K562 (cell line): ENCODE results near the gene SMCHD1. TPM values are rescaled to one million over a fixed set of nuclear protein-coding genes. Genes with fewer than 3 reads are reported as not detected.

Experiments
- DEAF1 ChIP-seq: fragments of 450-650 bp; formaldehyde crosslinking; IDR thresholded peaks from 2 replicates; pipeline ENCODE4 v1.4.0; 2020; ENCODE audit warnings: mild to moderate bottlenecking, moderate library complexity
- HIVEP1 ChIP-seq: fragments of 250-450 bp; sonication (Bioruptor Pico); IDR thresholded peaks from 2 replicates; pipeline ENCODE4 v1.4.0; 2020; ENCODE audit warnings: mild to moderate bottlenecking
- HOXB6 ChIP-seq: fragments of 250-450 bp; sonication (Bioruptor Pico); IDR thresholded peaks from 2 replicates; pipeline ENCODE4 v1.5.1; 2022; ENCODE audit warnings: mild to moderate bottlenecking, borderline replicate concordance
- KDM4B ChIP-seq, 2 experiments: fragments of 450-650 bp in 1 of 2; sonication (generic) in 1 of 2; IDR thresholded peaks; 2 replicates each; pipeline ENCODE4 v1.6.1; 2016 to 2017; ENCODE audit warnings: borderline replicate concordance in 2 of 2, antibody characterized with exemption in 1 of 2, low read depth in 1 of 2, mild to moderate bottlenecking in 1 of 2
- MAFF ChIP-seq: IDR thresholded peaks from 2 replicates; pipeline ENCODE4 v1.6.1; 2012; ENCODE audit warnings: low read length, improper control_type of control experiment
- MTA3 ChIP-seq: fragments of 450-650 bp; formaldehyde crosslinking; IDR thresholded peaks from 2 replicates; pipeline ENCODE4 v1.6.1; 2017; ENCODE audit warnings: mild to moderate bottlenecking, borderline replicate concordance
- POLR3G ChIP-seq: IDR thresholded peaks from 2 replicates; pipeline ENCODE4 v1.6.1; 2011; ENCODE audit not compliant: insufficient read length, insufficient replicate concordance; ENCODE audit errors: extremely low read depth
- PTBP1 ChIP-seq: fragments of 200-400 bp; formaldehyde crosslinking; IDR thresholded peaks from 2 replicates; pipeline ENCODE4 v1.6.1; 2017; ENCODE audit warnings: low read depth, low read length
- RNF2 ChIP-seq: sonication (generic); IDR thresholded peaks from 2 replicates; pipeline ENCODE4 v1.6.1; 2016
- RNF219 ChIP-seq: fragments of 250-450 bp; sonication (Bioruptor Pico); IDR thresholded peaks from 2 replicates; pipeline ENCODE4 v1.5.0; 2022; ENCODE audit warnings: mild to moderate bottlenecking
- SAFB ChIP-seq: fragments of 200-400 bp; formaldehyde crosslinking; IDR thresholded peaks from 2 replicates; pipeline ENCODE4 v1.6.1; 2017; ENCODE audit warnings: low read depth, low read length, borderline replicate concordance
- SRSF7 ChIP-seq: fragments of 200-400 bp; formaldehyde crosslinking; optimal IDR thresholded peaks from 2 replicates; pipeline ENCODE3; 2017; ENCODE audit warnings: mild to moderate bottlenecking, low read depth, low read length
- TRIM25 ChIP-seq: fragments of 450-650 bp; IDR thresholded peaks from 2 replicates; pipeline ENCODE4 v1.7.0; 2016; ENCODE audit warnings: borderline replicate concordance
- U2AF1 ChIP-seq: fragments of 200-400 bp; formaldehyde crosslinking; optimal IDR thresholded peaks from 2 replicates; pipeline ENCODE3; 2017; ENCODE audit warnings: mild to moderate bottlenecking, low read depth, low read length, moderate library complexity
- ZBTB9 ChIP-seq: fragments of 450-650 bp; formaldehyde crosslinking; IDR thresholded peaks from 2 replicates; pipeline ENCODE4 v1.4.0; 2020; ENCODE audit warnings: mild to moderate bottlenecking, moderate library complexity
- ZFP36 ChIP-seq: fragments of 150-350 bp; IDR thresholded peaks from 2 replicates; pipeline ENCODE4 v1.6.1; 2018; ENCODE audit warnings: low read length, low read depth; ENCODE audit not compliant: partially characterized antibody
- ZNF12 ChIP-seq: sonication (generic); formaldehyde crosslinking; IDR thresholded peaks from 2 replicates; pipeline ENCODE4 v1.4.0; 2020; ENCODE audit warnings: mild to moderate bottlenecking, missing genetic modification reagents
- ZNF354B ChIP-seq: fragments of 250-450 bp; sonication (Bioruptor Pico); IDR thresholded peaks from 2 replicates; pipeline ENCODE4 v1.4.0; 2020
- ZNF589 ChIP-seq: fragments of 200-800 bp; sonication (Bioruptor generic); IDR thresholded peaks from 2 replicates; pipeline ENCODE4 v1.6.1; 2016; ENCODE audit warnings: low read depth, missing genetic modification characterization, missing compliant biosample characterization
- ZNF76 ChIP-seq: fragments of 250-450 bp; sonication (Bioruptor Pico); IDR thresholded peaks from 2 replicates; pipeline ENCODE4 v1.4.0; 2020; ENCODE audit warnings: mild to moderate bottlenecking, moderate library complexity, borderline replicate concordance
- polyA plus RNA-seq, 8 experiments: library from polyadenylated mRNA; depleted of rRNA in 4 of 8; stranded (reverse) in 5 of 8; unstranded in 3 of 8; fragments of >200 nt; fragmentation: Nextera tagmentation in 2 of 8; fragmentation: Illumina TruSeq in 1 of 8; extraction: Ambion mirVana in 2 of 8; extraction: Trizol in 1 of 8; gene quantifications; 2 replicates each; pipeline versions ENCODE4 v1.2.1 to v1.2.3, GENCODE V29; 2011 to 2014; ENCODE audit warnings: inconsistent platforms in 1 of 8, missing spikeins in 1 of 8
- total RNA-seq, 7 experiments: library from RNA; depleted of rRNA in 6 of 7; stranded (reverse); fragments of >200 nt in 6 of 7; fragmentation: Illumina TruSeq in 2 of 7; extraction: Trizol in 2 of 7; gene quantifications; 2 replicates each; pipeline versions ENCODE4 v1.2.1 to v1.2.3, GENCODE V29; 2011 to 2021; ENCODE audit warnings: low replicate concordance in 1 of 7

The SMCHD1 gene
- total and polyA plus RNA-seq, 9 of the 15 experiments (the other 6 are each of a cell fraction or from before 2014, with no cell fraction given): 6.3 to 144 (median 72.7) TPM

- TF ChIP-seq U2AF1 (no peak), DEAF1 (CRISPR knock-in tag) (no peak), ZNF589 (CRISPR knock-in tag) (0 out of 2 replicates have a peak, but pooled peaks have one; percentile 71), HOXB6 (CRISPR knock-in tag) (no peak), POLR3G (no peak), HIVEP1 (CRISPR knock-in tag) (no peak), RNF219 (CRISPR knock-in tag) (no peak), MTA3 (peak; percentile 87), MAFF (no peak), ZBTB9 (CRISPR knock-in tag) (no peak), RNF2 (peak; percentile 93), PTBP1 (no peak; the same call in 1 of the 2 replicates), KDM4B (IDR thresholded peaks at IDR 0.05; ENCODE audit: borderline replicate concordance in 2 of 2, low read depth in 1 of 2) (no peak), SRSF7 (no peak), ZNF76 (CRISPR knock-in tag) (no peak), TRIM25 (no peak), ZNF12 (CRISPR knock-in tag) (no peak), SAFB (no peak), ZFP36 (no peak), ZNF354B (CRISPR knock-in tag) (no peak)
These were observed 198.6 kb downstream of the SMCHD1 start (continued) for GRCh38 chr18:2853926-2854664.
